Globus pallidus (tissue), 1 donor: ENCODE measurements around the gene SLC2A2.
A peak's percentile ranks its signal among the peaks of the same experiment; 100 is the strongest.

ENCODE experiments used
- DNase-seq: peaks from one replicate; pipeline ENCODE4 v3.0.0-alpha.2; 2015; ENCODE audit warnings: low spot score

Gene SLC2A2

GRCh38 chr3:171026597-171027293, at the start of gene SLC2A2:
Gene SLC2A2 (minus strand): TSS chr3:171026720. CDS start chr3:171026670, 50 bp downstream.
- DNase-seq, result no peak

- DNase-seq, result no peak
Observed at GRCh38 chr3:171072432-171072831, 45.9 kb upstream of the SLC2A2 start.

- DNase-seq, result no peak
Observed at GRCh38 chr3:171068658-171069057, 42.1 kb upstream of the SLC2A2 start.

- no peak for DNase-seq
Observed at GRCh38 chr3:171066206-171066605, 39.7 kb upstream of the SLC2A2 start.

GRCh38 chr3:171065732-171066131, 39.2 kb upstream of the SLC2A2 start:
- no peak for DNase-seq

GRCh38 chr3:171064461-171064860, 37.9 kb upstream of the SLC2A2 start:
- no peak for DNase-seq

- DNase-seq, result no peak
Observed at GRCh38 chr3:171061749-171062148, 35.2 kb upstream of the SLC2A2 start.

- DNase-seq, result no peak
Observed at GRCh38 chr3:171059978-171060377, 33.5 kb upstream of the SLC2A2 start.

- DNase-seq, result no peak
Observed at GRCh38 chr3:171058873-171059603, 32.5 kb upstream of the SLC2A2 start.

GRCh38 chr3:171058058-171058457, 31.5 kb upstream of the SLC2A2 start:
- DNase-seq, result no peak

GRCh38 chr3:171057072-171057471, 30.6 kb upstream of the SLC2A2 start:
- DNase-seq, result no peak

- no peak for DNase-seq
Observed at GRCh38 chr3:171056528-171056927, 30.0 kb upstream of the SLC2A2 start.

- no peak for DNase-seq
Observed at GRCh38 chr3:171055336-171056178, 29.0 kb upstream of the SLC2A2 start.

GRCh38 chr3:171054921-171055320, 28.4 kb upstream of the SLC2A2 start:
- DNase-seq, result no peak

- DNase-seq, result no peak
Observed at GRCh38 chr3:171054231-171054630, 27.7 kb upstream of the SLC2A2 start.

- peak; percentile 70 for DNase-seq
Observed at GRCh38 chr3:171049861-171050444, 23.4 kb upstream of the SLC2A2 start.

GRCh38 chr3:171046760-171047159, 20.2 kb upstream of the SLC2A2 start:
- DNase-seq, result no peak

- DNase-seq, result no peak
Observed at GRCh38 chr3:171044835-171045793, 18.6 kb upstream of the SLC2A2 start.

GRCh38 chr3:171044384-171044783, 17.9 kb upstream of the SLC2A2 start:
- no peak for DNase-seq

- DNase-seq, result no peak
Observed at GRCh38 chr3:171039674-171040073, 13.2 kb upstream of the SLC2A2 start.

- no peak for DNase-seq
Observed at GRCh38 chr3:171038342-171038741, 11.8 kb upstream of the SLC2A2 start.
